ENCODE measurements around the gene PPFIBP1. TPM values are rescaled to one million over a fixed set of nuclear protein-coding genes. Genes with fewer than 3 reads are reported as not detected.

Gene PPFIBP1
- total RNA-seq: 49.6 and 53.4 TPM in 2 replicates

- intact Hi-C loops (cut with micrococcal nuclease): loop anchor here (1.0 to 10.0 kb wide), 16 partner anchors 10 to 693 kb away; partner anchors contain the start of genes BMAL2, FGFR1OP2, MRPS35 and STK38L
These were observed at the start of gene PPFIBP1 for GRCh38 chr12:27523642-27524493. TSS of gene PPFIBP1 (plus strand) at chr12:27524206. CDS start at chr12:27633397, 109,191 bp downstream.

- intact Hi-C loops (cut with micrococcal nuclease): loop anchor here (5.0 kb wide), 1 partner anchor 37 kb away; no protein-coding TSS in a partner anchor
These were observed 49.7 kb upstream of the PPFIBP1 start for GRCh38 chr12:27474344-27474743.

GRCh38 chr12:27477049-27477448 is 47.0 kb upstream of the PPFIBP1 start:
- intact Hi-C loops (cut with micrococcal nuclease): no loop called here

- intact Hi-C loops (cut with micrococcal nuclease): no loop called here
These were observed 45.1 kb upstream of the PPFIBP1 start for GRCh38 chr12:27478949-27479348.

GRCh38 chr12:27480016-27480415 is 44.0 kb upstream of the PPFIBP1 start:
- intact Hi-C loops (cut with micrococcal nuclease): no loop called here

- intact Hi-C loops (cut with micrococcal nuclease): no loop called here
These were observed 37.0 kb upstream of the PPFIBP1 start for GRCh38 chr12:27486961-27487360.

GRCh38 chr12:27488479-27488878 is 35.5 kb upstream of the PPFIBP1 start:
- intact Hi-C loops (cut with micrococcal nuclease): no loop called here

GRCh38 chr12:27491226-27491625 is 32.8 kb upstream of the PPFIBP1 start:
- intact Hi-C loops (cut with micrococcal nuclease): no loop called here

- intact Hi-C loops (cut with micrococcal nuclease): no loop called here
These were observed 30.6 kb upstream of the PPFIBP1 start for GRCh38 chr12:27493260-27493940.

GRCh38 chr12:27497446-27497845 is 26.6 kb upstream of the PPFIBP1 start:
- intact Hi-C loops (cut with micrococcal nuclease): no loop called here

- intact Hi-C loops (cut with micrococcal nuclease): loop anchor here (1.0 kb wide), 6 partner anchors 26 to 324 kb away; partner anchors contain the start of gene PPFIBP1
These were observed 25.9 kb upstream of the PPFIBP1 start for GRCh38 chr12:27498149-27498548.

- intact Hi-C loops (cut with micrococcal nuclease): loop anchor here (1.0 kb wide), 6 partner anchors 26 to 324 kb away; partner anchors contain the start of gene PPFIBP1
These were observed 25.2 kb upstream of the PPFIBP1 start for GRCh38 chr12:27498761-27499160.

- intact Hi-C loops (cut with micrococcal nuclease): no loop called here
These were observed 24.6 kb upstream of the PPFIBP1 start for GRCh38 chr12:27499377-27499776.

- intact Hi-C loops (cut with micrococcal nuclease): no loop called here
These were observed 23.5 kb upstream of the PPFIBP1 start for GRCh38 chr12:27500546-27500945.

- intact Hi-C loops (cut with micrococcal nuclease): loop anchor here (1.0 kb wide), 1 partner anchor 21 kb away; no protein-coding TSS in a partner anchor
These were observed 22.0 kb upstream of the PPFIBP1 start for GRCh38 chr12:27502021-27502435.

GRCh38 chr12:27504507-27504906 is 19.5 kb upstream of the PPFIBP1 start:
- intact Hi-C loops (cut with micrococcal nuclease): no loop called here

- intact Hi-C loops (cut with micrococcal nuclease): no loop called here
These were observed 18.9 kb upstream of the PPFIBP1 start for GRCh38 chr12:27505109-27505508.

- intact Hi-C loops (cut with micrococcal nuclease): no loop called here
These were observed 18.2 kb upstream of the PPFIBP1 start for GRCh38 chr12:27505761-27506160.

GRCh38 chr12:27506645-27507189 is 17.3 kb upstream of the PPFIBP1 start:
- intact Hi-C loops (cut with micrococcal nuclease): no loop called here

GRCh38 chr12:27508736-27509431 is 15.1 kb upstream of the PPFIBP1 start:
- intact Hi-C loops (cut with micrococcal nuclease): no loop called here
